Medulla oblongata (tissue), 1 donor: ENCODE data around the gene TRPC1.
"Not testable (repeated sequence)": the region's sequence is repeated elsewhere in the genome, so short reads cannot be mapped to it uniquely, and the experiment has no call there.

Experiments used
- DNase-seq: peaks from one replicate; pipeline ENCODE4 v3.0.0-alpha.2; 2015; ENCODE audit errors: extremely low spot score

TRPC1 gene

GRCh38 chr3:142752605-142753004 is 28.8 kb downstream of the TRPC1 start:
- DNase-seq, result not testable (repeated sequence)

DNA sequence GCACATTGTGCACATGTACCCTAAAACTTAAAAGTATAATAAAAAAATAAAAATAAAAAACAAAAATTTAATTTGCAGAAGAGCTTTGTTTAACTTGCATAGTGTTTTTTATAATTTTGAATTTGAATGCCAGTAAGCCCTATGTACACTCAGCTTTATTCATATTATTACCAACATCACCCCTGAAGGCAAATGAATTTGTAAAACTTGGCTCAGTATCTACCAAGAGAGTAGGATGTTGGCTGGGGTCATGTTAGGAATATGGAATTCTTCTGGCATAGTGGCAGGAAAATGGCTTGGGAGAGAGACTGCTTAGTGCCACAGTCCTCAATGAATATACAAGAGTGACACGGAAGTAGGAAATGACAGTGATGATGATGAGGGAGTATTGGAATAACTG is 30.7 kb downstream of the TRPC1 start:
- DNase-seq, result no peak

- no peak for DNase-seq
Observed at GRCh38 chr3:142768338-142768737, 44.5 kb downstream of the TRPC1 start.

- no peak for DNase-seq
Observed at GRCh38 chr3:142777927-142778326, 54.1 kb downstream of the TRPC1 start.

- no peak for DNase-seq
Observed at GRCh38 chr3:142778541-142778940, 54.7 kb downstream of the TRPC1 start.

DNA sequence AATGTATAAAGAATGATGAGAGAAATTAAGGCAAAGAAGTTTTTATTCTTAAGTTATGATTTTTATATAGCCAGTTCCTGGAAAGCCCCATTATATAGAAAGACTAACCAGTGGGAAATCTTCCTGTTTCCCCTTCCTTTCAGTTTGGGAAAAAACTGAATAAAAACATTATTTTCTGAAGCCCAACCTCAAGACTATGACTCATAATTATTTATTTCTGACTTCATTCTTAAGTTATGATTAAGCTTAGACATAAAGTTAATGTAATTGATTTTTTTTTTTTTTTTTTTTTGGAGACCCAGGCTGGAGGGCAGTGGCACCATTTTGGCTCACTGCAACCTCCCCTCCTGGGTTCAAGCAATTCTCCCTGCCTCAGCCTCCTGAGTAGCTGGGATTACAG is 55.8 kb downstream of the TRPC1 start:
- no peak for DNase-seq

GRCh38 chr3:142782616-142783015 is 58.8 kb downstream of the TRPC1 start:
- DNase-seq, result no peak

GRCh38 chr3:142784228-142784627 is 60.4 kb downstream of the TRPC1 start:
- no peak for DNase-seq

DNA sequence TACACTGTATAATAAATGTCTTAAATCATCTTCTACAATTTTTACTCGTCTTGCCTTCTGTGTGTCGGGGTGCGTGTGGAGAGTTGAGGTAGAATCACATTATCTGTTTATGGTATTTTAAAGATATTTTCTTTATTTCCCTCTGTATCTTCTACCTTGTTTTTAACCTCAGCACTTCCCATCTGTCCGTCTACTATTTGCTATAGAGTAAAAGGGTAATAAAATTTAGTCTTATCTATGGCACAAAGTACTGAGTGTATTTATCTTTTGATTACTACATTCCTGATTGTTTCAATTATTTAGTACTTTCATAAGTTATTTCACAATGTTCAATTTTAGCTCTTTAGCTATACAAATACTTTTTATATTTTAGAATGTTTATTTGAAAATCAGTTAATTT is 62.2 kb downstream of the TRPC1 start:
- no peak for DNase-seq

- no peak for DNase-seq
Observed at GRCh38 chr3:142787719-142788118, 63.9 kb downstream of the TRPC1 start.

DNA sequence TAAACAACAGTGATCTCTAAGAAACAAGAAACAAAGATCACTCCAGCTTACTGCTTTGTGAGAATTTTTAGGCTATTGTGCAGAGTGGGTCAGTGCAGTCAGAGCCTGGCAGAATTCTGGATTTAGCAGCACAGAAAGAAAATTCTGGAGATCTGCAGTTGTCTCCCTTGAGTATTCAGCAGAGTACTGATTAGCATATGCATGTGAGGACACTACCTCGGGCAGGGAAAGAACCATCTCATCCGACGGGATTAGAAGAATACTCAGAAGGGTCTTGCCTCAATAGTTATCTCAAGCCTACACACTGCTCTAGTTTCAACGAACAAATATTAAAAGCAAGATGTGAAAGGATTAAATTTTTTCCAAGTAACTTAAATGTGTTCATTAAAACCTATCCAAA is 70.7 kb downstream of the TRPC1 start:
- peak; percentile 9 for DNase-seq

DNA sequence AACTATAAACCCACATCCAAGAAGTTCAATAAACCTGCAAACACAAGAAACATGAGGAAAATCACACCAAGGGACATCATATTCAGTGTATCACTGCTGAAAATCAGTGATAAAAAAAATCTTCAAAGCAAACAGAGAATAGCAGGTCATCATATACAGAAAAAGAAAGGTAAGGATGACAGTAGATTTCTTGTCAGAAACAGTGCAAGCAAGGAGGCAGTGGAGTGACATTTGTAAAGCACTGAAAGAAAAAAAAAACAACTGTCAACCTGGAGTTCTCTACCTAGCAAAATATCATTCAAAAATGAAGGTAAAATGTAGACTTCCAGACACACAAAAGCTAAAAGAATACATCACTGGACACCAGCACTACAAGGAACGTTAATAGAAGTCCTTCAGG is 71.5 kb downstream of the TRPC1 start:
- DNase-seq, result no peak

GRCh38 chr3:142796823-142797222 is 73.0 kb downstream of the TRPC1 start:
- no peak for DNase-seq

DNA sequence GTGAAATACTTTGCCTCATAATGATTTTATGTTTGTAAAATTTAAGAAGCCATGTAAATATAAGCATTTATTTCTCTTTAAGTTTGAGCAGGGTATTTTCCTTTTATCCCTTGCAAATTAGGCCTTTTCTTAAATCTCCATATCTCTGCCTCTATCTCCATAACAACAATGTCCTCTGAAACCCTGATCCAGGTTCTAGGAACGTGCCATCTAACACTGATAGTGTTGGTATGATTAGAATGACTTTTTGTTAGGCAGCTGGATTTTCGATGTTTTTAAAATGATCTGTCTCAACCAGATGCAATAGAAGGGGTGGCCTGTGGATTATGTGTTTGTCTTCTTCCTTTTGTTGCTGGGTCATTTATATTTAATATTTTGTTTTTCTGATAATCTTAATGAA is 77.9 kb downstream of the TRPC1 start:
- no peak for DNase-seq

GRCh38 chr3:142802891-142803290 is 79.1 kb downstream of the TRPC1 start:
- DNase-seq, result no peak

- no peak for DNase-seq
Observed at GRCh38 chr3:142808103-142808917, 84.5 kb downstream of the TRPC1 start.

- no peak for DNase-seq
Observed at GRCh38 chr3:142809259-142809658, 85.4 kb downstream of the TRPC1 start.

DNA sequence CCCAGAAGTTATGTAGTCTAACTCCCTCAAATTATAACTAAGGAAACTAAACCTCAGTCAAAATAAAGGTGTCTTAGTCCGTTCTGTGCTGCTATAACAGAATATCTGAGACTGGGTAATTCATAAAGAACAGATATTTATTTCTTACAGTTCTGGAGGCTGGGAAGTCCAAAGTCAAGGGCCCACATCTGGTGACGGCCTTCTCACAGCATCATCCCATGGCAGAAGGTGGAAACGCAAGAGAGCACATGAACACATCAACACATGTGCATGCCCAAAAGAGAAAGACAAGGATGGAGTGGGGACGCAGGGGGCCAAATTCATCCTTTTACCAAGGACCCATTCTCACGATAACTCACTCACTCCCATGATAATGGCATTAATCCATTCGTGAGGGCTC is 92.0 kb downstream of the TRPC1 start:
- DNase-seq, result no peak

GRCh38 chr3:142817356-142817755 is 93.5 kb downstream of the TRPC1 start:
- no peak for DNase-seq

DNA sequence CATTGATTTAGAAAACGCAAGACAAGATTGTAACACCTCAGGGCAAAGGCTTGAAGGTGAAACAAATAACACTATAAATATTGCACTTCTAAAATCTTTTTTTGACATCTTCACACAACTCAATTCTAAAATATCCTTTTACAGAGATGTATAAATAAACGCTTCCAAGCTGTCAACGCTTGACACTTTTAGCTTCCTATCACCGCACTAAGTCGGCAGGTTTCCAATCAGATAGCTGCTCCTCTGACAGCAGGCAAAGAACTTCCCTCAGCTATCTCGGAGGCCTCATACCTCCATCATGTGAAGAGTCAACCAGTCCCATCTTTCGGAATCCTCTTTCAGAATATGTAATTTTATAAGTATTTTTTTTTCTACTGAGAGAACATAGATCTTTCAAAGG is 94.1 kb downstream of the TRPC1 start:
- DNase-seq, result no peak

- DNase-seq, result no peak
Observed at GRCh38 chr3:142818651-142819050, 94.8 kb downstream of the TRPC1 start.

DNA sequence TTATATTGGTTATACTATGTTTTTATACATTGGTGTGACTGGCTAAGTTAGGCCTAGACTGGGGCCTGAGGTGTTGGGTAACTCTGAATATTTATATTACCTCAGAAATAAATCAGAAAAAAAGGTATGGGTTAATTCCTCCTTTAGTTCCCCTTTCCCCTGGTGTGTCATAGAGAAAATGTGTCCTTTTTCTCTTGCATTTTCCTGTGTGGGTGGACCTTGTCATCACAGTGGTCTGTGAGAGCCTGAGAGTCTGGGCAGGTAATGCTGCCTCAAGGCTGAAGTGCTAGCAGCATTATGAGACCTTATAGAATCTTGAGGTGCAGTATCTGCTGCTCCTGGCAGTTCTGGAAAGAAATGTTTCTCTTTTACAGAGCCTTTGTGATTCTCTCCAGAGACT is 95.3 kb downstream of the TRPC1 start:
- DNase-seq, result no peak

DNA sequence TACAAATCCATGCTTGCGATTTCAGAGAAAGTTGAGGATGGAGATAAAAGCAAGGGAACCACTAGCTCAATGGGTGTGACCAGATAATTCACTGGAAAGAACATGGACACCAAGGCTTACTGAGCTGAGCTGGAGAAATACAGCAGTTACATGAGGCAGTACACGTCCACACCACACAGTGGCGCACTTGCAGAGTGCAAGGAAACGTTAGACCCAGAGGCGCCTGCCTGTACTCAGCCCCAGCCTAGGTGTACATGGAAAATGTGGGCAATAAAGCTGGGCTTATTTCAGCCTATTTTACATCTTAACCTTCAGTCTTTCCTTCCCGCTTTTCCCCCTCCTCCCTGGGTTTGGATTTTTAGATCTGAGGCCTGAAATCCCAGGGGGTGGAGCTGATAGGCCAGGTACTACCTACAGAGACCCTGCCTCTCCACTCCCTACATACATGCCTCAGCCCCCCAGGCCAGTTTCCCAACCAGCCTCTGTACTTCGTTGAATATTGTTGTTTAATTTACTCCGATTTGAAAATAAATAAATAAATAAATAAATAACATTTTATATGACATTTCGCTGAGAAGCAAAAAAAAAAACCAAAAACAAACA is 105.0 kb downstream of the TRPC1 start:
- DNase-seq, result peak; percentile 87

DNA sequence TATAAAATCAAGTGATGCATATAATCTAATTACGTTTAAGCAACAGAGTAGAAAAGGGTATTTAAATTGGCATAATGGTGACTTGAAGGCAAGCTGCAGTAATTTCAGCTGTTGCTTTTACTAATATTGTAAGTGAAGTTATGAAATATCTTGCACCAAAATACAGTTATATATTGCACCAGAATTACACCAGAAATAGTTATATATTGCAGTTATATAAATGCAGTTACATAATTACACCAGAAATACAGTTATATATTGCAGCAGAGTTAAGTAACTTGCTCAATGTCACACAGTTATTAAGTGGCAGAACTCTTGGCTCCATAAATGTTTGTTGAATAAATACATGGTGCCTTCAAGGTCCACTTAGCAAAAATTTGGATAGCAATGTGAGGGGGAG is 113.7 kb downstream of the TRPC1 start:
- DNase-seq, result no peak
